IPS DF 6.9 (cell line): Measurements from ENCODE around the gene CAPN7.

Experiments used
- DNase-seq: peaks from one replicate; pipeline ENCODE4 v3.0.0-alpha.2; 2013; ENCODE audit warnings: low read depth, low spot score
- H3K27ac ChIP-seq: one replicate; pipeline ENCODE4 v1.5.1; 2013; ENCODE audit warnings: low read length, control low read depth
- H3K27me3 ChIP-seq: 2 replicates; pipeline ENCODE4 v1.6.1; 2013; ENCODE audit warnings: mild to moderate bottlenecking, low read length; ENCODE audit not compliant: control insufficient read depth, insufficient read depth
- H3K36me3 ChIP-seq: 2 replicates; pipeline ENCODE4 v1.6.1; 2013; ENCODE audit warnings: low read length; ENCODE audit not compliant: control insufficient read depth, insufficient read depth
- H3K4me1 ChIP-seq: 2 replicates; pipeline ENCODE4 v1.6.1; 2013; ENCODE audit warnings: low read length; ENCODE audit not compliant: control insufficient read depth, insufficient read depth
- H3K4me3 ChIP-seq: 2 replicates; pipeline ENCODE4 v1.5.1; 2013; ENCODE audit warnings: mild to moderate bottlenecking, low read length
- H3K9me3 ChIP-seq: 2 replicates; pipeline ENCODE4 v1.6.1; 2013; ENCODE audit warnings: low read length, inconsistent platforms; ENCODE audit not compliant: control insufficient read depth, insufficient read depth
- WGBS: extraction: QIAGEN DNeasy Blood & Tissue Kit; methylation state at CpG from one replicate; pipeline ENCODE4 v1.1.7; 2013; ENCODE audit warnings: mixed read lengths, missing lambda C conversion rate; ENCODE audit not compliant: insufficient read length, insufficient coverage; 5-methylcytosine and 5-hydroxymethylcytosine counted together

Gene CAPN7

DNA sequence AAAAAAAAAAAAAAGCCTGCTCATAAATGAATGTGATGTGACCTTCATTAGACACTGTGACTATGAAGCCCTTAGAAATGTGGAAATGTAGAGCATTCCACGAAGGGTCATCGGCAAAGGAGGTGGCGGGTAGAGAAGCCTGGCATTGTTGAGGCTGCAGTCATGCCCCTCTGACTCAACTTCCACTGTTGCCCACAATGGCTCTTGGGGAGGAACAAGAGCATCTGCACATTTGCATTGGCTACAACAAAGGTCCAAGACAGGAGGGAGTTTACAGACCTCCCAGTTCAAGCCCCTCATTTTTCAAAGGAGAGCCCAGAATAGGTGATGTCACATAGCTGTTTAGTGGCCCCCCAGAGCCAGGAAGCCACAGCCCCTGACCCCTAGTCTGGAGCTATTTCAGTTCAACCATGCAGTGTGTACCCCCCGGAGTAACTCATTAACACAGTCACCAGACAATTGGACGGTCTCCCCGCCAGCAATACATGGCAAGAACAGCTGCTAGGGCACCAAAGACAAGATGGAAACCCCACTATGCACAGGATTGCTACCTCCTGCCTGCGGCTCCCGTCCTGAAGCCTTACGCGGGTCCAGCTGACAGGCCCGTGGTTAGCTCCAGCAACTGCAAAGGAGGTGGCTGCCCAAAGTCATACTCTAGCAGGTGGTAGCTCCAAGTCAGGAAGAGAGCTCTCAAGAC, 70.1 kb downstream of the CAPN7 start:
- no peaks in the 10 kb centered on the region for H3K36me3 ChIP-seq
- H3K4me3 ChIP-seq = no peak overlapping the region
- H3K4me1 ChIP-seq = peaks cover 9% of the 10 kb centered on the region
- H3K9me3 ChIP-seq = no peaks in the 10 kb centered on the region
- DNase-seq = no peak
- no peak overlapping the region for H3K27ac ChIP-seq
- H3K27me3 ChIP-seq = no peaks in the 10 kb centered on the region
- WGBS = no CpG with 5 or more reads among the region's 11 CpGs

DNA sequence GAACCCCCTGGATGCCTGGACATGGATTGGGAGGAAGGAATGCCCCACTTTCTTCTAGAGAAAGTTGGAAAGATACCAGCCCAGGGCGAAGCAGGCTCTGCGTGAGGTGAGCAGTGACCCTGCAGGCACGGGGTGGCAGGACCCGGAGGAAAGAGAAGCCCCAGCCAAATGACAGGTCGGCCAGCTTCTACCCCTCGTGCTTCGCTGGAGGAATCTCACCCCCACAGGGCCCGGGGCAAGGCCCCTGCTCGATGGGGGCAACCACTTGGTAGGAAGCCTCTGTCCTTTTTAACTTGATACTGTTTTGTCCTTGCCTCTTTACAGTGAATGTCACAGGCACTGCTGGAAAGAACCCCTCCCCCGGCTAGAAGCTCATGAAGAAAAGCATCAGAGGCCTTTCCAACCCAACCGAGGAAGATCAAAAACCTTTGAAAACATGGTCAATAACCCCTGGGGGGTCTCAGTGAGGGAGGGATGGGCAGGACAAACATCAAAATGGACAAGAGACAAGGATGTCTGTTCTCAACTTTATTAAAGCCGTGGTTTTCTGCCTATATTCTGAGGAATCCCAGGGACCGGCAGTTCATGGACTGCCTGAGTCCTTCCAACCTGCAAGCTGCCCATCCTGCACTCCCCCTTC, 71.9 kb downstream of the CAPN7 start:
- no peaks in the 10 kb centered on the region for H3K36me3 ChIP-seq
- H3K9me3 ChIP-seq = no peaks in the 10 kb centered on the region
- H3K4me1 ChIP-seq = peaks cover 9% of the 10 kb centered on the region
- H3K4me3 ChIP-seq = no peak overlapping the region
- no peaks in the 10 kb centered on the region for H3K27me3 ChIP-seq
- no peak for DNase-seq
- no peak overlapping the region for H3K27ac ChIP-seq
- no CpG with 5 or more reads among the region's 13 CpGs for WGBS

DNA sequence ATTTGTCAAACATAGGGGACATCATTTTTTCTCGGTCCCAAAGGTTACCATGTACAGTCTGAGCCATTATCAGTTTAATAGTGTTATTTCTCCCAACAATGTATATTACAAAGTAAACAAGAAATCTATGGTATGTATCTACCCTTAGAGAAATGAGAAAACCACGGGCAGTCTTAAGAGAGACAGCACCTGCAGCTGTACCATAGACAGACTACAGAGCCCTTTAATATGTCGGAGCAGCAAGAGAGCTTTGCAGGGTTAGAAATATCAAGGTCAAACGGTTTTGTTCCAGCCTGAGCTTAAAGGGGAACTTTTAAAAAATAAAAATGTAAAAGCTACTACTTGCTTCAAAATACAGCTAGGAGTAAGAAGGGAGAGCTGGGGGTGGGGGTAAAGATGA, 73.2 kb downstream of the CAPN7 start:
- Histone ChIP-seq H3K27me3 (no peaks in the 10 kb centered on the region), H3K9me3 (no peaks in the 10 kb centered on the region), H3K4me1 (peaks cover 9% of the 10 kb centered on the region), H3K27ac (no peak overlapping the region), H3K36me3 (no peaks in the 10 kb centered on the region), H3K4me3 (no peak overlapping the region)
- no CpG with 5 or more reads among the region's 4 CpGs for WGBS
- DNase-seq = no peak

DNA sequence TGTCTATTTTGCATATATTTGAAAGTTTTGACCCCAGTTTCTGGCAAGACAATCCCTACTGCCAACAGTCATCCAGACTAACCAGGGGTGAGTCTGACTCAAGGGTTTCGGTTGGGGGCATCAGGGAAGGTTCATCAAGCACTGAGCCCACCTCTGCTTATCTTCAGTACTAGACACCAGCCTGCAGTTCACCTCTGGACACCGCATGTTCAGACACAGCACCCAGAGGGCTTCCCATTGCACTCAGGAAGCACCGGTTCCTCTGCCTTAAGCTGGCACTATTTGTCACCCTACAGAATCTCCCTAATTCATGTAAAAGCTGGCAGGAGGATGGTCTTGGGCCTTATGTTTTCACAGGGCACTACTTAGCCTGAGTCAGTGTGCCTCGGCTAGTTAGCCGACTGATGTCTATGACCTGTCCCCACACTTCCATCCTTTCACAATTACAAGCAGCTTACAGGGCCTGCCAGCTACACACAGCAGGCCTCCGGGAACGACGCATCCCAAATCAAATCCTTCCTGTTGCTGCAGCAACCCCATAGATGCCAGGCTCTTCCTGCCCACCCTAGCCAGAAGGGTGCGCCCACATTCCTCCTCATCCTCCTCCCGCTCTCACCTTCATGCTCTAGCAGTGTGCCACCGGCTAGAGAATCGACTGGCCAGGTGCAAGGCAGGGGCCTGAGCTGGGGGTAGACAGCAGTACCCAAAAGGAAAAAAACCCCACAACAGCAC, 73.8 kb downstream of the CAPN7 start:
- Histone ChIP-seq H3K36me3 (no peaks in the 10 kb centered on the region), H3K27me3 (no peaks in the 10 kb centered on the region), H3K4me1 (peaks cover 9% of the 10 kb centered on the region), H3K9me3 (no peaks in the 10 kb centered on the region), H3K27ac (no peak overlapping the region), H3K4me3 (no peak overlapping the region)
- no CpG with 5 or more reads among the region's 12 CpGs for WGBS
- no peak for DNase-seq

DNA sequence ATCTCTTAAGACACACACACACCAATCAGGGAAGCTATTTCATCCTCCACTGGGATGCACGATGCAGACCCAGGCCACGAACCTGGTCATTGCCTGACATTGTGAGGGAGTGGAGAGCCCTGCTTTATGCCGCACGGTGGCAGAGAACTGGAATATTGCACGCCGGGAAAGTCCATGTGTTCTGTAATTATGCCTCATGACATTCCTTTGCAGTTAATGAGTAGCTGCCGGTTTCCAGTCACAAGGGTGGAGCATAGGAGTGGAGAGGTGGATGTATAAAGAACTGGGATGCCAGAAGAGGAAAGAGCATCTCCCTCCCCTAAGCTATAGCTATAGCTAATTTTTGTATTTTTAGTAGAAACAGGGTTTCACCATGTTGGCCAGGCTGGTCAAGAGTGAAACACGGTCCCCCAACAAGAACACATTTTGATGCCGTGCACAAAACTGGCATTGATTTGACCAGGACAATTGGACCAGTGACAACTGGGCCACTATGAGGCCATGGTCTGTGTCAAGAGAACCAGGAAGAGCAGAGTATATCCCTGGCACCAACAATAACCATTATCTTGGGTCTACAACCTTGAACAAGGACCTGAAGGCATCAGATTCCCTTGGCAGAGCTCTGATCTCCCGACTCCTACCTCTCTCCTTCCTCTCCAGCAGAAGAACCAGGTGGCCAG, 74.9 kb downstream of the CAPN7 start:
- Histone ChIP-seq H3K4me1 (peaks cover 10% of the 10 kb centered on the region), H3K27me3 (no peaks in the 10 kb centered on the region), H3K27ac (no peak overlapping the region), H3K36me3 (no peaks in the 10 kb centered on the region), H3K4me3 (no peak overlapping the region), H3K9me3 (no peaks in the 10 kb centered on the region)
- no peak for DNase-seq
- WGBS = no CpG with 5 or more reads among the region's 10 CpGs

DNA sequence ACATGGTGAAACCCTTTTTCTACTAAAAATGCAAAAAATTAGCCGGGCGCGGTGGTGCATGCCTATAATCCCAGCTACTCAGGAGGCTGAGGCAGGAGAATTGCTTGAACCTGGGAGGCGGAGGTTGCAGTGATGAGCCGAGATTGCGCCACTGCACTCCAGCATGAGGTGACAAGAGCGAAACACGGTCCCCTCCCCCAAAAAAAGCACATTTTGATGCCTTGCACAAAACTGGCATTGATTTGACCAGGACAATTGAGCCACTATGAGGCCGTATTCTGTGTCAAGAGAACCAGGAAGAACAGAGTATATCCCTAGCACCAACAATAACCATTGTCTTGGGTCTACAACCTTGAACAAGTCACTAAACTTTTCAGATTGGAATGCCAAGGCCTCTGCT, 75.8 kb downstream of the CAPN7 start:
- Histone ChIP-seq H3K27ac (no peak overlapping the region), H3K9me3 (no peaks in the 10 kb centered on the region), H3K4me1 (peaks cover 10% of the 10 kb centered on the region), H3K27me3 (no peaks in the 10 kb centered on the region), H3K4me3 (no peak overlapping the region), H3K36me3 (no peaks in the 10 kb centered on the region)
- no CpG with 5 or more reads among the region's 9 CpGs for WGBS
- DNase-seq = no peak

DNA sequence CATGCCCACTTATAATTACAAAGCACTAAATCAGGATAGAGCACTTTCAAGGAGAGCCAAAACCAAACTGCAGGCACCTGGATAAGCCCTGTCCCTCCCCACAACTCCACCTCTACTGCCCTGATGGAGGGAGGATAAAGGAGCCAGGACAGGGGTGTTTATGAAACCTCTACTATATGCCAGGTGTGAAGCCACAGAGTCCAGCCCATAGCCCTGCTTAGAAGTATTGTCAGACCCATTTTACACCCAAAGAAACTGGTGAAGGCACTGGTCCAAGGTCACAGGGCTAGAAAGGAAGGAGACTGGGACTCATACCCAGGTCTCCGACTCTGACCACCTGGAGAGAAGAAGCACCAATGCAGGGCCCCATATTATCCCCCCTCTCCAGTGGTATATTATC, 77.7 kb downstream of the CAPN7 start:
- Histone ChIP-seq H3K36me3 (no peaks in the 10 kb centered on the region), H3K9me3 (no peaks in the 10 kb centered on the region), H3K4me3 (no peak overlapping the region), H3K4me1 (0 out of 2 replicates have a peak, but pooled peaks cover 3% of the 10 kb centered on the region), H3K27me3 (no peaks in the 10 kb centered on the region), H3K27ac (no peak overlapping the region)
- no peak for DNase-seq
- WGBS = no CpG with 5 or more reads among the region's 1 CpG

DNA sequence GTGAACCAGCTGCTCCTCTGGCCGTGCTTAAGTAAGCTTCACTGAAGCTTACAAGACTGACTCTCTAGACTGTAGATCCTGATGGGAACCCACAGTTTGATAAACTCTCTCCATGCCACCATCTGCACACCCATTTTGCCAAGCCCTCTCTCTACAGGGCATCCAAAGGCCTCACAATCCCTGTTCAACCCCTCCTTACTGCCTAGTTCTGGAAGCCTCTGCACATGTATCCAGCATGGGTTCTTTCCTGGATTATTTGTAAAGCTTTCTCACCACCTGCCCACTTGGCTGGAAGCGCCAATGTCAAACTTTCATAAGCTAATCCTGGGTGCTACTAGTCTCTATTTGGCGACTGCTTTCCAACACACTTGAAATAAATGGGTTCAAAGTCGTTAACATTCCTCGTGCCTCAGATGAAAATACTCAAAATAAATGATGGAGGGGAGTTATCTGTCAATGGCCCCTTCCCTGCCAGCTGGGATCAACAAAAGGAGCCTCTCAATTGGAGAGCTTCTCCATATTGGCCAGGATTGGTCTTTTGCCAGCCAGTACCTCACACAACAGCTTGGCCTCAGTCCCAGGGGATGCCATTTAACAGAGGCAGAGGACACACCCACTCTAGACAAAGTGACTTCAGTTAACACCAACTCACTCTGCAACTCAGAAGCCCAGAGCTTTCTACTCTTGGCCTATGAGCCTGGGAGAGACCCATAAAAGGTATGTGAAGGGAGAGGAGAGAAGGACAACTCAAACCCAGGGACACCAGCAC, 78.3 kb downstream of the CAPN7 start:
- H3K27me3 ChIP-seq = no peaks in the 10 kb centered on the region
- DNase-seq = no peak
- WGBS = no CpG with 5 or more reads among the region's 5 CpGs

DNA sequence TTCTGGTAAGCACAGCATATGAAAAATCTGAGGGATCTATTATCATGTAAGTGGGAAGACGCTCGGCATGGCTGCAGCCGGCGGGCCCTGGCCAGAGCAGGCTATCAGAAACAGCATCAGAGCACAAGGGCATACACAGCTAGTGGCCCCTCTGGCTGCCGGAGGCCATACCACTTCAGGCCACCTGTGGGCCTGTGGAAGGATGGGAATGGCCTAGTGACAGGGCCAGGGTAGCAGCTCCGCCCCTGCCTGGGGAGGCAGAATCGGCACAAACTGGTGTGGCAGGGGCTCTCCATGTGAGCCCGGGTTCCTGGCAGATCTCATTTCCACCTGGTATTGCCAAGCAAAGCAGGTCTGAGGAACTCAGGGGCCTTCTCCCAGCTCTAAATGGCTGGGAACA, 80.0 kb downstream of the CAPN7 start:
- Histone ChIP-seq H3K36me3 (no peaks in the 10 kb centered on the region), H3K9me3 (no peaks in the 10 kb centered on the region), H3K27me3 (no peaks in the 10 kb centered on the region), H3K27ac (no peak overlapping the region), H3K4me1 (0 out of 2 replicates have a peak, but pooled peaks cover 2% of the 10 kb centered on the region), H3K4me3 (no peak overlapping the region)
- WGBS = no CpG with 5 or more reads among the region's 8 CpGs
- no peak for DNase-seq

More for the DNA sequence above, 78.3 kb downstream of the CAPN7 start:
- Histone ChIP-seq H3K27ac (no peak overlapping the region), H3K36me3 (no peaks in the 10 kb centered on the region), H3K9me3 (no peaks in the 10 kb centered on the region), H3K4me3 (no peak overlapping the region), H3K4me1 (0 out of 2 replicates have a peak, but pooled peaks cover 3% of the 10 kb centered on the region)
